ENCODE results near the gene GRPR.

Gene GRPR

GRCh38 chrX:16123222-16123786 is at the start of gene GRPR:
Gene GRPR, plus strand, starts transcription at chrX:16123565. Its CDS starts 389 bp downstream, at chrX:16123954.
- TF ChIP-seq CTCF (IDR thresholded peaks at IDR 0.05) (peak; percentile 77), ZFX (IDR thresholded peaks at IDR 0.05; ENCODE audit: borderline replicate concordance) (no peak)
- no peak within 1 kb of the TSS for H3K27ac ChIP-seq

- no peak overlapping the region for H3K27ac ChIP-seq
- TF ChIP-seq CTCF (IDR thresholded peaks at IDR 0.05): no peak
- no peak for TF ChIP-seq ZFX (IDR thresholded peaks at IDR 0.05; ENCODE audit: borderline replicate concordance)
Observed at GRCh38 chrX:16075087-16075486, 48.3 kb upstream of the GRPR start.

- H3K27ac ChIP-seq: no peak overlapping the region
- TF ChIP-seq CTCF (IDR thresholded peaks at IDR 0.05) (no peak), ZFX (IDR thresholded peaks at IDR 0.05; ENCODE audit: borderline replicate concordance) (no peak)
Observed at GRCh38 chrX:16076834-16077233, 46.5 kb upstream of the GRPR start.

DNA sequence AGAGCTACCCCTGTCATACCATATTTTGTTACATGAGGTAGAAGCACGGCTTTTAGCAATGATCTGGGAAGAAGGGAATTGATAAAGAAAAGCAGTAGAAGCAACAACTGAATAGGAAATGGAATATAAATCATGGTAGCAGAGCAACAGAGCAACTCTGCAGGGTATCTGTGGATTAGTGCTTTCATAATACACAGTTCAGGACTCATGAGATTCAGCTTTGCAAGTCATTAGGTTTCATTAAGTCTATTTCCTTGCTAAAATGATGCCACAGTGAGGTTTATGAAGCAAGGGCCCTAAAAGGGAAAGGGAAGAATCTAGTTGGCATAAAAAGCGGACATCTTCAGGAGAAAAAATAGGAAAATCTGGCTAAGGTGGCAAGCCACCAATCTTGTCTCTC is 45.6 kb upstream of the GRPR start:
- H3K27ac ChIP-seq: no peak overlapping the region
- TF ChIP-seq ZFX (IDR thresholded peaks at IDR 0.05; ENCODE audit: borderline replicate concordance): no peak
- TF ChIP-seq CTCF (IDR thresholded peaks at IDR 0.05): no peak

DNA sequence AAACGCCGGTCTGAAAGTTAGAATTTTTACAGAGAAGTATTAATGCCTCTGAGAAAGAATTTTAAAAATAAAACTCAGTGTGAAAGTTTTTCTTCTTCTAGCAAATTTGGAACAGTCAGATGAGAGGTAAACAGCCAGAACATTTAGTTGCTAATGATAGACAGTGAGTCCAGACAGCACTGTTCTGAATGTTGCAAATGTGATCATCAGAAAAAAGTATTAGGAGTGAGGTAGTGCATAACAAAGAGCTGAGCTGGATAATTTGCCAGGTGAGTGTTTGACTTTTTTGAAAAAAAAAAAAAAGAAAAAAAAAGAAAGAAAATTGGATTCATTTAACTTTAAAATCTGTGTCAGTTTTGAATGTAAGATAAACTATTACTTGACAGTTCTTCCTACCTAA is 42.0 kb upstream of the GRPR start:
- no peak overlapping the region for H3K27ac ChIP-seq
- TF ChIP-seq ZFX (IDR thresholded peaks at IDR 0.05; ENCODE audit: borderline replicate concordance) (no peak), CTCF (IDR thresholded peaks at IDR 0.05) (no peak)

- no peak overlapping the region for H3K27ac ChIP-seq
- TF ChIP-seq CTCF (IDR thresholded peaks at IDR 0.05) (no peak), ZFX (IDR thresholded peaks at IDR 0.05; ENCODE audit: borderline replicate concordance) (no peak)
Observed at GRCh38 chrX:16082470-16083085, 40.8 kb upstream of the GRPR start.

DNA sequence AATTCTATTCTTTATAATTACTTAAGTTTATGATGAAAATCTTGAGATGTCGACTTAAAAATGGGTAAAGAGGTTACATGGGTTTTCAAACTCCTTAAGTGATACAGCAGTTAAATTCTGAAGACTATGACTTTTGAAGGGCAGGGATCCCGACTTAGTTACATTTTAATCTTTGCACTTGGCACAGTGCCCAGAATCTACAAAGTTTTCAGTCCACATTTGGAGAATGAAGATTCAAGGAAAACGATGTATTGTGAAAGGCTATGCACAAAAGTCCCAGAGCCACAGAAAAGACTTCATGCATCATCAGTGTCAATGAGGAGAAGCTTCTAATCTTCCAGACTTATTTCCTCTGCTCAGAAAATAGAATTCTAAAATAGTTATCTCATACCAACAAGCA is 36.3 kb upstream of the GRPR start:
- H3K27ac ChIP-seq: no peak overlapping the region
- TF ChIP-seq CTCF (IDR thresholded peaks at IDR 0.05) (no peak), ZFX (IDR thresholded peaks at IDR 0.05; ENCODE audit: borderline replicate concordance) (no peak)

All from 22Rv1 (cell line).